Mesenchymal stem cell (in vitro differentiated cells and primary cell): ENCODE data around the gene HEXA.

ENCODE experiments used
- DNase-seq: peaks from one replicate; pipeline ENCODE4 v3.0.0-alpha.2; 2013
- H2AFZ ChIP-seq: one replicate; pipeline ENCODE4 v1.6.1; 2013; ENCODE audit warnings: low read depth, mild to moderate bottlenecking, control low read depth, inconsistent platforms, low read length, moderate library complexity
- H2AK5ac ChIP-seq: 2 replicates; pipeline ENCODE4 v1.6.1; 2013; ENCODE audit warnings: low read length, moderate library complexity, mild to moderate bottlenecking, inconsistent platforms; ENCODE audit not compliant: severe bottlenecking
- H2BK120ac ChIP-seq: one replicate; pipeline ENCODE4 v1.6.1; 2013; ENCODE audit warnings: low read depth, mild to moderate bottlenecking, inconsistent platforms, low read length, moderate library complexity
- H2BK12ac ChIP-seq, 2 experiments: one replicate each; pipeline ENCODE4 v1.6.1; 2013; ENCODE audit warnings: inconsistent platforms in 2 of 2, low read length in 2 of 2, mild to moderate bottlenecking in 2 of 2, moderate library complexity in 2 of 2, control low read depth in 1 of 2
- H2BK15ac ChIP-seq: one replicate; pipeline ENCODE4 v1.6.1; 2013; ENCODE audit warnings: mild to moderate bottlenecking, low read depth, inconsistent platforms; ENCODE audit not compliant: poor library complexity, severe bottlenecking
- H2BK5ac ChIP-seq: 2 replicates; pipeline ENCODE4 v1.6.1; 2013; ENCODE audit warnings: low read depth, mild to moderate bottlenecking, low read length, control low read depth, inconsistent platforms; ENCODE audit not compliant: poor library complexity, severe bottlenecking
- H3K14ac ChIP-seq, 2 experiments: one replicate each; pipeline ENCODE4 v1.6.1; 2013; ENCODE audit warnings: inconsistent platforms in 2 of 2, low read length in 2 of 2, control low read depth in 1 of 2, mild to moderate bottlenecking in 1 of 2, moderate library complexity in 1 of 2
- H3K18ac ChIP-seq, 2 experiments: one replicate each; pipeline ENCODE4 v1.6.1; 2013; ENCODE audit warnings: inconsistent platforms in 2 of 2, low read length in 2 of 2, control low read depth in 1 of 2, low read depth in 1 of 2, mild to moderate bottlenecking in 1 of 2
- H3K23ac ChIP-seq, 2 experiments: one replicate each; pipeline ENCODE4 v1.6.1; 2013; ENCODE audit warnings: inconsistent platforms in 2 of 2, low read length in 2 of 2, mild to moderate bottlenecking in 2 of 2, moderate library complexity in 2 of 2, control low read depth in 1 of 2
- H3K27ac ChIP-seq: 2 replicates; pipeline ENCODE4 v1.5.1; 2013; ENCODE audit warnings: mild to moderate bottlenecking, moderate library complexity, low read length, control low read depth, inconsistent platforms; ENCODE audit not compliant: poor library complexity, severe bottlenecking
- H3K27me3 ChIP-seq, 2 experiments: 2 replicates each; pipeline versions ENCODE4 v1.6.1 to v1.7.0; 2013; ENCODE audit warnings: low read length in 2 of 2, mild to moderate bottlenecking in 2 of 2, moderate library complexity in 2 of 2, control low read depth in 1 of 2, inconsistent platforms in 1 of 2; ENCODE audit not compliant: control insufficient read depth in 1 of 2, insufficient read depth in 1 of 2
- H3K36me3 ChIP-seq, 2 experiments: 2 replicates each; pipeline versions ENCODE4 v1.6.1 to v1.7.0; 2013; ENCODE audit warnings: low read length in 2 of 2, control low read depth in 1 of 2, inconsistent platforms in 1 of 2, low read depth in 1 of 2, mild to moderate bottlenecking in 1 of 2; ENCODE audit not compliant: insufficient read depth in 2 of 2, control insufficient read depth in 1 of 2
- H3K4ac ChIP-seq, 2 experiments: one replicate each; pipeline ENCODE4 v1.6.1; 2013; ENCODE audit warnings: inconsistent platforms in 2 of 2, low read length in 2 of 2, mild to moderate bottlenecking in 2 of 2, moderate library complexity in 2 of 2, control low read depth in 1 of 2, low read depth in 1 of 2
- H3K4me1 ChIP-seq: 2 replicates; pipeline ENCODE4 v1.6.1; 2013; ENCODE audit warnings: low read depth, low read length, control low read depth; ENCODE audit not compliant: control insufficient read depth, insufficient read depth
- H3K4me2 ChIP-seq: 2 replicates; pipeline ENCODE4 v1.6.1; 2013; ENCODE audit warnings: low read length, mild to moderate bottlenecking, inconsistent platforms; ENCODE audit not compliant: poor library complexity, severe bottlenecking
- H3K4me3 ChIP-seq, 2 experiments: 2 replicates each; pipeline versions ENCODE4 v1.5.1 to v1.7.0; 2013; ENCODE audit warnings: low read length in 2 of 2, mild to moderate bottlenecking in 2 of 2, control low read depth in 1 of 2, low read depth in 1 of 2; ENCODE audit not compliant: insufficient read depth in 1 of 2
- H3K79me1 ChIP-seq: replicated peaks from 2 replicates; pipeline ENCODE4 v1.6.1; 2013; ENCODE audit warnings: mild to moderate bottlenecking, control low read depth, low read length, inconsistent platforms; ENCODE audit not compliant: poor library complexity, severe bottlenecking
- H3K9ac ChIP-seq: 2 replicates; pipeline ENCODE4 v1.7.0; 2013; ENCODE audit warnings: mild to moderate bottlenecking, low read length, moderate library complexity
- H3K9me3 ChIP-seq: 2 replicates; pipeline ENCODE4 v1.7.0; 2013; ENCODE audit warnings: mild to moderate bottlenecking, low read length; ENCODE audit not compliant: control insufficient read depth
- H4K8ac ChIP-seq: one replicate; pipeline ENCODE4 v1.6.1; 2013; ENCODE audit warnings: inconsistent platforms, mild to moderate bottlenecking, low read length, moderate library complexity
- H4K91ac ChIP-seq: one replicate; pipeline ENCODE4 v1.6.1; 2013; ENCODE audit warnings: mild to moderate bottlenecking, low read length, inconsistent platforms
- WGBS: methylation state at CpG from one replicate; pipeline ENCODE4 v1.1.7; 2013; ENCODE audit warnings: mixed read lengths; 5-methylcytosine and 5-hydroxymethylcytosine counted together

Gene HEXA

DNA sequence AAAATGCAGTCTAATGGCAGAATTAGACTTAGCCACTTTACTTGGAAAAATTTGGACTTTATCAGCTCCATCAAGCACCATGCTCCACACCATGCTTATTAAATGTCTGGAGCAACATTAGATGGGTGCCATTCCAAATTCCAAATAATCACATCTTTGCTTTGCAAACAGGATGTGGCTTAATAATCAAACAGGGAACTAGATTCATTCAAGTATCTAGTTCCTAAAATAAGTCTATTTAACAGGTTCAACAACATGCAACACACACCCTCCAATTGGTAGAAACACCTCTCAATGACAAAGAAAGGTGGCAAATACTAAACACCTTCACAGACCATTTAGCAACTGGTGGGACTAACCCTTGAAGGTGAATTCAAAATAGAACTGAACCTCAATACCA lies 3.5 kb downstream of the HEXA start:
- H3K4me2 ChIP-seq, result no peak overlapping the region
- peaks cover 33% of the 10 kb centered on the region for H3K79me1 ChIP-seq
- peaks cover 11% of the 10 kb centered on the region for H3K4me1 ChIP-seq
- H2BK5ac ChIP-seq, result no peak overlapping the region
- no peak overlapping the region for H2BK120ac ChIP-seq
- no peak overlapping the region for H2BK12ac ChIP-seq
- no peak overlapping the region for H4K8ac ChIP-seq
- H3K4ac ChIP-seq, result no peak overlapping the region
- H3K9me3 ChIP-seq, result no peaks in the 10 kb centered on the region
- H4K91ac ChIP-seq, result no peak overlapping the region
- H3K27me3 ChIP-seq, result no peaks in the 10 kb centered on the region
- no peak overlapping the region for H3K4me3 ChIP-seq
- no peak overlapping the region for H2AK5ac ChIP-seq
- H3K36me3 ChIP-seq, result peaks cover 8 to 38% of the 10 kb centered on the region in 2 experiments
- H3K18ac ChIP-seq, result no peak overlapping the region
- no peak overlapping the region for H3K14ac ChIP-seq
- H3K23ac ChIP-seq, result no peak overlapping the region
- no peak for DNase-seq
- no peak overlapping the region for H2BK15ac ChIP-seq
- no peak overlapping the region for H3K9ac ChIP-seq
- H3K27ac ChIP-seq, result no peak overlapping the region
- H2AFZ ChIP-seq, result no peak overlapping the region

DNA sequence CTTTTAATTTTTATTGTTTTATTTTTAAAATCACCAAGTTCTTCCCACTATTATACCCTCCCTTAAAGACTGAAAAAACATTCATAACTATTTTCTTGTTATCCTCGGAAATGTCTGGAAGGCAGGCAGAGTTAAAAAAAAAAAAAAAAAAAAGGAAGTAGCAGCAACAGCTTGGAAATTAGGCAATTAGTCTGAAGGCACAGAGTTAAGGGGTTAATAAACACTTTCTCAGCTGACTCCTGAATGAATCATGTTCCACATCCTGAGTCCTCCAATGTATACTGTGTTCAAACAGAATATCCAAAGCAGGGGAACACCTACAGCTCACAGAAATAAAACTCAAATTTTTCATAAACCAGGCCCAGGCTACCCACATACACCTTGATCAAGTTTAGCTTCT lies 5.8 kb downstream of the HEXA start:
- Histone ChIP-seq H3K27me3 (no peaks in the 10 kb centered on the region), H3K14ac (no peak overlapping the region), H2AK5ac (no peak overlapping the region), H2BK15ac (no peak overlapping the region), H3K27ac (no peak overlapping the region), H4K91ac (no peak overlapping the region), H2AFZ (no peak overlapping the region), H3K23ac (no peak overlapping the region), H3K4ac (no peak overlapping the region), H3K79me1 (peaks cover 37% of the 10 kb centered on the region), H3K18ac (no peak overlapping the region), H3K9me3 (no peaks in the 10 kb centered on the region), H2BK5ac (no peak overlapping the region), H3K4me2 (no peak overlapping the region), H3K4me1 (peaks cover 11% of the 10 kb centered on the region), H2BK120ac (no peak overlapping the region), H3K36me3 (peaks cover 8 to 42% of the 10 kb centered on the region in 2 experiments), H4K8ac (no peak overlapping the region), H3K9ac (no peak overlapping the region), H2BK12ac (no peak overlapping the region), H3K4me3 (no peak overlapping the region)
- WGBS, result 100% methylated on average over 1 of the region's 1 CpG
- DNase-seq, result peak; percentile 28

DNA sequence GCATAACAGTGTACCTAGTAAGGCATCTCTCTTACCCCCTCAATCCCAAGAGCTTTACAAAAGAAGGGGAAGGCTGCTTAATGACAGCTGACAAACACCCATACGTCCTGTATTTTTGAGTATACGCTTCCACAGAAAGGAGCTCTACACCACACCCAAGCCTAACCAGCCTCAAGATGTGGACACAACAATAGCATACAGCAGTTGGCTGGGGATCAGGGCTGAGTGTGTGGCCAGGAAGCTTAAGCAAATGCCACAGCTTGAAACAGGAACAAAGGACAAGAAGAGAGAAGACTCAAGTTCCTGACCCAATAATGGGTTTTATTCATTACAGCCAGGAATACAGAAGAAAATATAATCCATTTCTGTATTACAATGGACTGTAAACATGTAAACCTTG lies 6.9 kb downstream of the HEXA start:
- no peak overlapping the region for H2BK120ac ChIP-seq
- H2BK15ac ChIP-seq, result no peak overlapping the region
- no peak overlapping the region for H3K9ac ChIP-seq
- no peak overlapping the region for H2BK5ac ChIP-seq
- no peak overlapping the region for H3K4me3 ChIP-seq
- H3K23ac ChIP-seq, result no peak overlapping the region
- H3K4me2 ChIP-seq, result no peak overlapping the region
- no peak for DNase-seq
- no peak overlapping the region for H3K14ac ChIP-seq
- H3K4ac ChIP-seq, result no peak overlapping the region
- H3K9me3 ChIP-seq, result no peaks in the 10 kb centered on the region
- peaks cover 34% of the 10 kb centered on the region for H3K79me1 ChIP-seq
- no peak overlapping the region for H4K91ac ChIP-seq
- peaks cover 11% of the 10 kb centered on the region for H3K4me1 ChIP-seq
- peaks cover 8 to 42% of the 10 kb centered on the region in 2 experiments for H3K36me3 ChIP-seq
- no peak overlapping the region for H3K18ac ChIP-seq
- H4K8ac ChIP-seq, result no peak overlapping the region
- H3K27ac ChIP-seq, result no peak overlapping the region
- 60% methylated on average over 1 of the region's 2 CpGs for WGBS
- no peaks in the 10 kb centered on the region for H3K27me3 ChIP-seq
- H2BK12ac ChIP-seq, result no peak overlapping the region
- no peak overlapping the region for H2AK5ac ChIP-seq
- H2AFZ ChIP-seq, result no peak overlapping the region

DNA sequence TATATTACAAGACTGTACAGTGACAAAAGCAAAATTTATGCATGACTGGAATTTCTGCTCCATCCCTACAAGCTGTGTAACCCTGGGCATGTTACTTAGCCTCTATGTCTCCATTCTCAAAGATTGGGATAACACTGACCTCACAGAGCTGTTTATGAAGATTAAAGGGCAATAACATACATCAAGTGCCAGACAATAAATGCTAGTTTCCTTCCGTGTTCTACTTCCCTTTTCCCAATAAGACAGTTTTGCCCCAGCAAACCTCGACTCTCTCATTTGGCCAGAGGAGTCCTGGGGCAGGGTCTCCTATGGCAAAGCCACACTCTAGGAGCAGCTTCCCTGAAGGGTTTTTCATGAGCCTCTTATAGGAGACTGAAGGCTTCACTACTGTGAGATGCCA lies 7.5 kb downstream of the HEXA start:
- Histone ChIP-seq H3K9ac (no peak overlapping the region), H3K4me1 (peaks cover 10% of the 10 kb centered on the region), H2BK5ac (no peak overlapping the region), H3K36me3 (peaks cover 8 to 46% of the 10 kb centered on the region in 2 experiments), H3K18ac (no peak overlapping the region), H2BK15ac (no peak overlapping the region), H4K8ac (no peak overlapping the region), H3K79me1 (peaks cover 38% of the 10 kb centered on the region), H3K9me3 (no peaks in the 10 kb centered on the region), H3K4me3 (no peak overlapping the region), H3K23ac (no peak overlapping the region), H2AK5ac (no peak overlapping the region), H3K27ac (no peak overlapping the region), H3K27me3 (no peaks in the 10 kb centered on the region), H3K4ac (no peak overlapping the region), H2BK120ac (no peak overlapping the region), H3K4me2 (no peak overlapping the region), H3K14ac (no peak overlapping the region), H2AFZ (no peak overlapping the region), H2BK12ac (no peak overlapping the region), H4K91ac (no peak overlapping the region)
- no peak for DNase-seq
- WGBS, result 98% methylated on average over 2 of the region's 2 CpGs
